Nephron (organoid): ENCODE measurements around the gene MALRD1.

ENCODE experiments used
- H3K27ac Mint-ChIP-seq, 3 experiments: 2 replicates each; pipeline ENCODE4 v1.8.0; 2020; ENCODE audit warnings: mixed read lengths in 3 of 3, mild to moderate bottlenecking in 2 of 3, moderate library complexity in 1 of 3
- H3K27me3 Mint-ChIP-seq: 2 replicates; pipeline ENCODE4 v1.8.0; 2021; ENCODE audit warnings: low read depth, mild to moderate bottlenecking, moderate library complexity, mixed read lengths
- H3K36me3 Mint-ChIP-seq: 2 replicates; pipeline ENCODE4 v1.8.0; 2020; ENCODE audit warnings: low read depth, mixed read lengths
- H3K4me1 Mint-ChIP-seq: 2 replicates; pipeline ENCODE4 v1.8.0; 2020; ENCODE audit warnings: mixed read lengths
- H3K4me3 Mint-ChIP-seq, 3 experiments: 2 replicates each; pipeline ENCODE4 v1.8.0; 2020; ENCODE audit warnings: mild to moderate bottlenecking in 3 of 3, mixed read lengths in 3 of 3, moderate library complexity in 2 of 3
- H3K9me3 Mint-ChIP-seq: 2 replicates; pipeline ENCODE4 v1.8.0; 2020; ENCODE audit warnings: mixed read lengths
- TF ChIP-seq, protein P1 (sequence below), 3 experiments: fragments of 200-600 bp; sonication (generic); IDR thresholded peaks; one replicate each; pipeline ENCODE4 v1.5.0; 2021; ENCODE audit warnings: antibody characterized with exemption in 3 of 3; ENCODE audit not compliant: unreplicated experiment in 3 of 3

MALRD1 gene

GRCh38 chr10:19142967-19143366, 94.4 kb downstream of the MALRD1 start:
- H3K27ac Mint-ChIP-seq = no peak overlapping the region
- TF ChIP-seq, protein P1, sequence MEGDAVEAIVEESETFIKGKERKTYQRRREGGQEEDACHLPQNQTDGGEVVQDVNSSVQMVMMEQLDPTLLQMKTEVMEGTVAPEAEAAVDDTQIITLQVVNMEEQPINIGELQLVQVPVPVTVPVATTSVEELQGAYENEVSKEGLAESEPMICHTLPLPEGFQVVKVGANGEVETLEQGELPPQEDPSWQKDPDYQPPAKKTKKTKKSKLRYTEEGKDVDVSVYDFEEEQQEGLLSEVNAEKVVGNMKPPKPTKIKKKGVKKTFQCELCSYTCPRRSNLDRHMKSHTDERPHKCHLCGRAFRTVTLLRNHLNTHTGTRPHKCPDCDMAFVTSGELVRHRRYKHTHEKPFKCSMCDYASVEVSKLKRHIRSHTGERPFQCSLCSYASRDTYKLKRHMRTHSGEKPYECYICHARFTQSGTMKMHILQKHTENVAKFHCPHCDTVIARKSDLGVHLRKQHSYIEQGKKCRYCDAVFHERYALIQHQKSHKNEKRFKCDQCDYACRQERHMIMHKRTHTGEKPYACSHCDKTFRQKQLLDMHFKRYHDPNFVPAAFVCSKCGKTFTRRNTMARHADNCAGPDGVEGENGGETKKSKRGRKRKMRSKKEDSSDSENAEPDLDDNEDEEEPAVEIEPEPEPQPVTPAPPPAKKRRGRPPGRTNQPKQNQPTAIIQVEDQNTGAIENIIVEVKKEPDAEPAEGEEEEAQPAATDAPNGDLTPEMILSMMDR (IDR thresholded peaks at IDR 0.05; ENCODE audit: unreplicated experiment in 3 of 3) = no peak
- H3K9me3 Mint-ChIP-seq = no peaks in the 10 kb centered on the region
- no peak overlapping the region for H3K4me3 Mint-ChIP-seq
- H3K27me3 Mint-ChIP-seq = peaks cover 3% of the 10 kb centered on the region
- no peaks in the 10 kb centered on the region for H3K4me1 Mint-ChIP-seq
- no peaks in the 10 kb centered on the region for H3K36me3 Mint-ChIP-seq

- Mint-ChIP-seq H3K27me3 (peaks cover 3% of the 10 kb centered on the region), H3K36me3 (no peaks in the 10 kb centered on the region), H3K9me3 (no peaks in the 10 kb centered on the region), H3K4me1 (no peaks in the 10 kb centered on the region), H3K4me3 (no peak overlapping the region), H3K27ac (no peak overlapping the region)
- TF ChIP-seq, protein P1 (IDR thresholded peaks at IDR 0.05; ENCODE audit: unreplicated experiment in 3 of 3) = no peak
Observed at GRCh38 chr10:19144206-19144605, 95.6 kb downstream of the MALRD1 start.

DNA sequence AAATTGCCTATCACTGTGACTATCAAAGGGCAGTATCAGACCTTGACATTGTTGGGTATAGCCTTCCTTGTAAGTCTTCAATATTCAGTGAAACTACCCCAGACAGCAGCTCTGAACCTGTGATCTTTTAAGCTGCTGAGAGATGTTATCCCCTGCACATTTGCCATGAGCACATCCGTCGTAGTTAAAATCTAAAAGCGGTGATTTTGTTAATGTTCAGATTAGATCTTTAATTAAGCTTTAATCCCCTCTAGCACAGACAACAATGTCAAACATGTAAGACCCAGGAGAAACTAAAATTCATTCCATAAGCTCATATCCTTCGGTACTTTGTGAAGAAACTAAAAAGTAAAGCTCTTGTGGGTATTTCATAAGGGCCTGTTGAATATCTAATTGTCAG, 105.8 kb downstream of the MALRD1 start:
- H3K36me3 Mint-ChIP-seq = no peaks in the 10 kb centered on the region
- H3K27ac Mint-ChIP-seq = no peak overlapping the region
- TF ChIP-seq, protein P1 (IDR thresholded peaks at IDR 0.05; ENCODE audit: unreplicated experiment in 3 of 3) = no peak
- H3K9me3 Mint-ChIP-seq = no peaks in the 10 kb centered on the region
- H3K27me3 Mint-ChIP-seq = no peaks in the 10 kb centered on the region
- H3K4me3 Mint-ChIP-seq = no peak overlapping the region
- no peaks in the 10 kb centered on the region for H3K4me1 Mint-ChIP-seq

- peaks cover 3% of the 10 kb centered on the region for H3K9me3 Mint-ChIP-seq
- TF ChIP-seq, protein P1 (IDR thresholded peaks at IDR 0.05; ENCODE audit: unreplicated experiment in 3 of 3) = no peak
- no peak overlapping the region for H3K4me3 Mint-ChIP-seq
- H3K27ac Mint-ChIP-seq = no peak overlapping the region
- no peaks in the 10 kb centered on the region for H3K36me3 Mint-ChIP-seq
- H3K4me1 Mint-ChIP-seq = no peaks in the 10 kb centered on the region
- no peaks in the 10 kb centered on the region for H3K27me3 Mint-ChIP-seq
Observed at GRCh38 chr10:19158358-19158757, 109.8 kb downstream of the MALRD1 start.

GRCh38 chr10:19158870-19159269, 110.3 kb downstream of the MALRD1 start:
- Mint-ChIP-seq H3K36me3 (no peaks in the 10 kb centered on the region), H3K9me3 (peaks cover 3% of the 10 kb centered on the region), H3K27me3 (no peaks in the 10 kb centered on the region), H3K4me1 (no peaks in the 10 kb centered on the region), H3K27ac (no peak overlapping the region), H3K4me3 (no peak overlapping the region)
- TF ChIP-seq, protein P1 (IDR thresholded peaks at IDR 0.05; ENCODE audit: unreplicated experiment in 3 of 3) = no peak

- Mint-ChIP-seq H3K36me3 (no peaks in the 10 kb centered on the region), H3K9me3 (peaks cover 3% of the 10 kb centered on the region), H3K4me1 (no peaks in the 10 kb centered on the region), H3K27me3 (no peaks in the 10 kb centered on the region), H3K4me3 (no peak overlapping the region), H3K27ac (no peak overlapping the region)
- TF ChIP-seq, protein P1 (IDR thresholded peaks at IDR 0.05; ENCODE audit: unreplicated experiment in 3 of 3) = no peak
Observed at GRCh38 chr10:19164461-19164860, 115.9 kb downstream of the MALRD1 start.
